ENCODE data around the gene NDUFV1. TPM values are rescaled to one million over a fixed set of nuclear protein-coding genes. Genes with fewer than 3 reads are reported as not detected.

Gene NDUFV1
- total and polyA plus RNA-seq, 2 of the 4 experiments (the other 2 are of a cell fraction), result 120 to 133 TPM

DNA sequence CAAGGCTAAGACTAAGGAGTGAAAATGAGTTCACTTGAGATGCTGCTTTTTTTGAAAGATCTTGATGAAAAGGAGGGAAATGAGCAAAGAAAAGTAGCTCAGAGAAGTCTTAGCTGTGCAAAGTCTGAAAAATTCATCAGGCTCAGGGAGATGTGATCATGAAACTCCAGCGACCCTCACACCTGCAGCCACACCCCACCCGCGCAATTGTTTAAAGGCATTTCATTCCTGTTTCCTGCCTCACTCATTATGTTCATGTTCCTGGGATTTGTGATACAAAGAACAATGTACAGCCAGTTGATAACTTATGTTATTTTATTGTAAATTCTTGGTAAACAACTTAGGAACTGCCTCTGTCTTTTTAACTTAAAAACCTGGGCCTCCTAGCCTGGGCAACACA, 31.8 kb upstream of the NDUFV1 start:
- dilution Hi-C loops (cut with HindIII; ENCODE audit: low sequenced_read_pairs, unreplicated experiment) (no loop called here), intact Hi-C loops (cut with micrococcal nuclease) (loop anchor here (5.0 kb wide), 1 partner anchor 82 kb away; no protein-coding TSS in a partner anchor), in situ Hi-C loops (cut with MboI; ENCODE audit: low sequenced_read_pairs) (no loop called here)
- Histone ChIP-seq H2BK120ac (ENCODE audit: low read depth, low read length) (no peak overlapping the region), H3K9me1 (ENCODE audit: insufficient read depth, low read length) (no peaks in the 10 kb centered on the region), H2BK15ac (ENCODE audit: low read depth, low read length) (no peak overlapping the region), H2BK20ac (ENCODE audit: low read depth, low read length) (no peak overlapping the region), H3K18ac (ENCODE audit: low read depth, low read length) (no peak overlapping the region), H3K56ac (ENCODE audit: extremely low read depth, insufficient read depth, low read length) (no peak overlapping the region), H3K4me2 (ENCODE audit: low read depth, low read length) (no peak overlapping the region), H4K91ac (ENCODE audit: insufficient read depth, low read depth, low read length) (no peak overlapping the region), H3K9ac (ENCODE audit: low read depth, low read length) (no peak overlapping the region), H3K9me3 (ENCODE audit: control insufficient read depth, insufficient read depth, low read length) (peaks cover 5% of the 10 kb centered on the region), H4K8ac (ENCODE audit: low read depth in 2 of 2, low read length in 2 of 2) (no peak overlapping the region), H3K4ac (ENCODE audit: low read depth, low read length) (no peak overlapping the region), H3K14ac (replicated peaks; ENCODE audit: low read depth, low read length) (no peak overlapping the region), H3K27ac (ENCODE audit: insufficient read depth, low read length) (no peak overlapping the region), H3K4me3 (ENCODE audit: insufficient read depth, low read depth, low read length) (no peak overlapping the region), H2AFZ (replicated peaks; ENCODE audit: low read length, poor library complexity) (no peak overlapping the region), H3K27me3 (ENCODE audit: control insufficient read depth, insufficient read depth, low read length) (peaks cover 40% of the 10 kb centered on the region), H4K20me1 (ENCODE audit: insufficient read depth, low read length) (no peaks in the 10 kb centered on the region), H2BK5ac (ENCODE audit: low read depth, low read length, poor library complexity, severe bottlenecking) (no peak overlapping the region), H3K4me1 (ENCODE audit: control insufficient read depth, insufficient read depth, low read length) (peaks cover 3% of the 10 kb centered on the region; the same call in 1 of the 2 replicates), H2AK9ac (replicated peaks; ENCODE audit: low read depth, low read length, poor library complexity) (no peak overlapping the region), H4K5ac (ENCODE audit: low read depth, low read length) (no peak overlapping the region), H3K23ac (ENCODE audit: low read depth, low read length) (no peak overlapping the region), H2AK5ac (ENCODE audit: low read depth, low read length) (no peak overlapping the region), H3K36me3 (ENCODE audit: control insufficient read depth, insufficient read depth, low read length) (no peaks in the 10 kb centered on the region), H3K79me1 (ENCODE audit: low read depth in 1 of 2, low read length in 2 of 2) (no peaks in the 10 kb centered on the region)
- ATAC-seq (ENCODE audit: low read depth), result no peak
- TF ChIP-seq MAFK (IDR thresholded peaks at IDR 0.05; ENCODE audit: low read depth, low read length), result no peak
- TF ChIP-seq, protein P1, sequence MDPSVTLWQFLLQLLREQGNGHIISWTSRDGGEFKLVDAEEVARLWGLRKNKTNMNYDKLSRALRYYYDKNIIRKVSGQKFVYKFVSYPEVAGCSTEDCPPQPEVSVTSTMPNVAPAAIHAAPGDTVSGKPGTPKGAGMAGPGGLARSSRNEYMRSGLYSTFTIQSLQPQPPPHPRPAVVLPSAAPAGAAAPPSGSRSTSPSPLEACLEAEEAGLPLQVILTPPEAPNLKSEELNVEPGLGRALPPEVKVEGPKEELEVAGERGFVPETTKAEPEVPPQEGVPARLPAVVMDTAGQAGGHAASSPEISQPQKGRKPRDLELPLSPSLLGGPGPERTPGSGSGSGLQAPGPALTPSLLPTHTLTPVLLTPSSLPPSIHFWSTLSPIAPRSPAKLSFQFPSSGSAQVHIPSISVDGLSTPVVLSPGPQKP (IDR thresholded peaks at IDR 0.05; ENCODE audit: borderline replicate concordance, low read depth, low read length), result no peak
- no peak for TF ChIP-seq CEBPB (IDR thresholded peaks at IDR 0.05; ENCODE audit: low read depth, low read length)
- TF ChIP-seq BHLHE40 (IDR thresholded peaks at IDR 0.05; ENCODE audit: low read depth, low read length), result no peak
- TF ChIP-seq RFX5 (IDR thresholded peaks at IDR 0.05; ENCODE audit: low read depth, low read length), result no peak
- CTCF ChIA-PET, result no interaction called here
- no TSS peak for BruUV-seq (replicated peaks)
- no CpG with 5 or more reads among the region's 3 CpGs for WGBS, 2 experiments (ENCODE audit: extremely low coverage in 2 of 2, insufficient read length in 1 of 2)
- POLR2A ChIA-PET (ENCODE audit: unreplicated experiment), result no interaction called here
- no peak for DNase-seq
